ENCODE results near the gene DNLZ.

Gene DNLZ

GRCh38 chr9:136397643-136398042 is 34.1 kb upstream of the DNLZ start:
- no peak for DNase-seq (ENCODE audit: low read depth)
- no peak for TF ChIP-seq MYC (IDR thresholded peaks at IDR 0.05; ENCODE audit: low read depth, low read length)
- no peak overlapping the region for H3K4me3 ChIP-seq (ENCODE audit: low read depth, low read length)

- TF ChIP-seq MYC (IDR thresholded peaks at IDR 0.05; ENCODE audit: low read depth, low read length) = no peak
- TF ChIP-seq MAX (IDR thresholded peaks at IDR 0.05; ENCODE audit: low read depth, low read length) = no peak
- no peak for TF ChIP-seq CTCF (IDR thresholded peaks at IDR 0.05; ENCODE audit: low read depth, low read length)
- TF ChIP-seq POLR2A (IDR thresholded peaks at IDR 0.05; ENCODE audit: extremely low read depth, insufficient read length) = no peak
- H3K4me3 ChIP-seq (ENCODE audit: low read depth, low read length) = no peak overlapping the region
- DNase-seq (ENCODE audit: low read depth) = no peak
Observed at GRCh38 chr9:136396219-136396515, 32.6 kb upstream of the DNLZ start.

- no peak for TF ChIP-seq MYC (IDR thresholded peaks at IDR 0.05; ENCODE audit: low read depth, low read length)
- TF ChIP-seq CTCF (IDR thresholded peaks at IDR 0.05; ENCODE audit: low read depth, low read length) = no peak
- no peak for TF ChIP-seq POLR2A (IDR thresholded peaks at IDR 0.05; ENCODE audit: extremely low read depth, insufficient read length)
- TF ChIP-seq MAX (IDR thresholded peaks at IDR 0.05; ENCODE audit: low read depth, low read length) = no peak
- no peak overlapping the region for H3K4me3 ChIP-seq (ENCODE audit: low read depth, low read length)
- DNase-seq (ENCODE audit: low read depth) = no peak
Observed at GRCh38 chr9:136395345-136396218, 32.0 kb upstream of the DNLZ start.

- DNase-seq (ENCODE audit: low read depth) = no peak
- TF ChIP-seq POLR2A (IDR thresholded peaks at IDR 0.05; ENCODE audit: extremely low read depth, insufficient read length) (no peak), CTCF (IDR thresholded peaks at IDR 0.05; ENCODE audit: low read depth, low read length) (no peak), MYC (IDR thresholded peaks at IDR 0.05; ENCODE audit: low read depth, low read length) (no peak), MAX (IDR thresholded peaks at IDR 0.05; ENCODE audit: low read depth, low read length) (no peak)
- H3K4me3 ChIP-seq (ENCODE audit: low read depth, low read length) = no peak overlapping the region
Observed at GRCh38 chr9:136395020-136395340, 31.4 kb upstream of the DNLZ start.

GRCh38 chr9:136394312-136395019 is 30.9 kb upstream of the DNLZ start:
- no peak for TF ChIP-seq CTCF (IDR thresholded peaks at IDR 0.05; ENCODE audit: low read depth, low read length)
- no peak for TF ChIP-seq MAX (IDR thresholded peaks at IDR 0.05; ENCODE audit: low read depth, low read length)
- TF ChIP-seq POLR2A (IDR thresholded peaks at IDR 0.05; ENCODE audit: extremely low read depth, insufficient read length) = no peak
- no peak for TF ChIP-seq MYC (IDR thresholded peaks at IDR 0.05; ENCODE audit: low read depth, low read length)
- no peak overlapping the region for H3K4me3 ChIP-seq (ENCODE audit: low read depth, low read length)

GRCh38 chr9:136393531-136393930 is 30.0 kb upstream of the DNLZ start:
- TF ChIP-seq CTCF (IDR thresholded peaks at IDR 0.05; ENCODE audit: low read depth, low read length) (no peak), MAX (IDR thresholded peaks at IDR 0.05; ENCODE audit: low read depth, low read length) (no peak), POLR2A (IDR thresholded peaks at IDR 0.05; ENCODE audit: extremely low read depth, insufficient read length) (no peak), MYC (IDR thresholded peaks at IDR 0.05; ENCODE audit: low read depth, low read length) (no peak)
- H3K4me3 ChIP-seq (ENCODE audit: low read depth, low read length) = no peak overlapping the region
- no peak for DNase-seq (ENCODE audit: low read depth)

More at GRCh38 chr9:136394312-136395019, 30.9 kb upstream of the DNLZ start:
- no peak for DNase-seq (ENCODE audit: low read depth)
